Fibroblast of skin of right biceps (primary cell): ENCODE data around the gene GRID1.
A peak's percentile ranks its signal among the peaks of the same experiment; 100 is the strongest.

Experiments used
- DNase-seq: peaks from one replicate; pipeline ENCODE4 v3.0.0-alpha.2; 2013

Gene GRID1

DNA sequence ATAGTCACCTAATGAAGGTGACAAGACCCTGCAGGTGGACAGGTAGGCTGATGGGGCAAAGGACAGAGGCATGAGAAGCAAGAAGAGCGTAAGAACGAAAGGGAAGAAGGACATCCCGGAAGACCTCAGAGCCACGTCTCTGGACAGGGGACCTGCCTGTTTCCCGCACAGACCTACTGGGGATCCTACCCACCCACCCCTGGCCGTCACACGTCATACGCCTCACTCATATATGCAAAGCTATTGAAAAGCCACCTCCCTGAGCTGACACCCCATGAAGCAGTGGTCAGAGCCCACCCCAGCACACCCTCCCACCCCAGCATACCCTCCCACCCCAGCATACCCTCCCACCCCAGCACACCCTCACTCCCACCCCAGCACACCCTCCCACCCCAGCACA lies 140.6 kb downstream of the GRID1 start:
- no peak for DNase-seq

DNA sequence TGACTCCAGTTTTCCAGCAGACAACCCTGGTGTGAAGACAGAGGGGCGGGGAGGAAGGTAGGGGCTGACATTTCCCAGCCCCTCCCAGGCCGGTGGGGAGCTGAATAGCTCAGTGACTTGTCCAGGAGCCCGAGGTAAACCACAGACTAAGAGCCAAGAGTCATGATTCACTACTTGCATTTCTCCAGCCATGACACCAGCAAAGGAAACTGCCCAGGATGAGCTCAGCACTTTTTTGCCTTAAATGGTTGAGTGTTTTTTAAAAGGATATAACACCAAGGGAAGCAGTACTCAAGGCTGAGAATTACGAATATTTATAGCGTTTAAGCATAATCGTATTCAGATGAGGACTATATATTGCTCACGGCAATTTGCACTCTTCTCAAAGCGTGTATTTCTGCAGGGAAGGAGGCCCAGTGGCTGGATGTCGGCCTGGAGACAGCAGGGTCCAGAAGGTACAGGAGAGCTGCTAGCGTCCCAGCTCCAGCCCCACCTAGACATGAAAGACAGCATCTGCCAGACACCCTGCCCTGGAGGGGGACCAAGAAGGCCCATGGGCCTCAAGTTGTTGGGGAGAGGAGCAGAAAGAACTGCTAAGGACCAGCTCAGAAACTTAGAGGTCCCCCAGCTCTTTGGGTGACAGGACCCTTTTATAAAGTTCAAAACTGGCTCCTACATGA lies 141.4 kb downstream of the GRID1 start:
- DNase-seq, result peak; percentile 86

DNA sequence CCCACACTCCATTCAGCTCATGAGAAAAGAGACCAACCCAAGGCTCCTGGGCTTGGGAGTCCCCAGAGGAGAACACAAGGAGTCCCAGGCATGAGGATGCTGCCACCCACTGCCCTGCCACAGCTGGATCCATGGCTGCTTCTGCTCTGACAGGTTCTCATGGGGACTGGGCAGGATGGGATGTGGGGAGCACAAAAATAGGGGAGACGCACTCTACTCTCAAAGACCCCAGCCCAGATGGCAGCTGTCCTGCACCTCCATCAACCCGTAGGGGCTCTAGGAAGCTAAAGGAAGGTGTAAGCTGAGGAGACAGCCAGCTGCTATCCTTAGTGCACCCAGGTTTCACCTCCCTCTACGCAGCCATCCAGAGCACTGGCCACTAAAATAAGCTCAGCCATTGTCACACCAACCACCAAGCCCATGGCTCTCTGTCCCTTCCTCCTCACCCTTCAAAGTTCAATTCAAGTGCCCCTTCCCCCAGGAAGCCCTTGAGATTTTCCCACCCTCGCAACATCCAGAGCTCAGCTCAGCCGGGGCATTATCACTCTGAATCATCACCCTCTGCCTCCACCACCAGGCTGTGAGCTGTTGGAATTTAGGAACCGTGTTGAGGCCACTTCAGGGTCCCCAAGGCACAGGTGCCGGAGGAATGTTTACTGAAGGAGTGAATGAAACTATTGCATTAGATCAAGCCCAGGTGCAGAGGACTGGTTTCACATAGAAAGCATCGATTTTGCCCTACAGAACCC lies 142.1 kb downstream of the GRID1 start:
- DNase-seq, result peak; percentile 29

DNA sequence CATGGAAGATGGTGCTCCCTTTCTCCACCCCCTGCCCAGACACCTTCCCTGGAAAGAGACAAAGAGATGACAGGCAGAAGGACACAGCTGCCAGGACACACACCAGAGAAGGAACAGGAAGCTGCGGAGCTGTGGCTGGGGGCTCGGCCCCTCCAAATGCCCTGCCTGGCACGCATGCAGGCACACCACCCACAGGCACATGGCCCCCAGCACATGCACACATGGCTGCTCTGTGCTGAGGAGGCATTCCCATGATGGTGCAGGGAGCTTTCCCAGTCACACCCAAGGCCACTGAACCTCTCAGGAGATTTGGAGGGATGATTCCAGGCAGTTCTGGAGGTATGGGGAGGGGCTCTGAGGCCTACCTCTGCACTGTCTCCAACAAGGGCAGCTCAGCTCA lies 143.3 kb downstream of the GRID1 start:
- DNase-seq, result no peak

DNA sequence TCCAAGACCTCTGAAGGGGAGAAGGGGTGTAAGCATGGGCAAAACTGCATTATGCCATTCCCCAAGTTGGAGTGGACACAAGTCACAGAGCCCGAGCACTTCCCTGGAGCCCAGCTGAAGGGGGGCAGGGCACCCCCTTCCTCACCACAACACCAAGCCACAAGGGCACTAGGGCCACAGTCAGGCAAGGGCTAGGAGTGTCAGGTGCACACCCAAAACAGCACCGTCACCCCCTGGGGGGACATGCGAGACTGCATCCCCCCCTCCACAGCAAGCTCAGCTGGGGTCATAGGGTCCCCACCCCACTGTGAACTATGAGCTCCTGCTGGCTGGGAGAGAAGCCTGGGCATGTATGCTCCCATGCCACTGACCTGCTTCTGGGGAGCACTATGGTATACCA lies 143.9 kb downstream of the GRID1 start:
- no peak for DNase-seq

DNA sequence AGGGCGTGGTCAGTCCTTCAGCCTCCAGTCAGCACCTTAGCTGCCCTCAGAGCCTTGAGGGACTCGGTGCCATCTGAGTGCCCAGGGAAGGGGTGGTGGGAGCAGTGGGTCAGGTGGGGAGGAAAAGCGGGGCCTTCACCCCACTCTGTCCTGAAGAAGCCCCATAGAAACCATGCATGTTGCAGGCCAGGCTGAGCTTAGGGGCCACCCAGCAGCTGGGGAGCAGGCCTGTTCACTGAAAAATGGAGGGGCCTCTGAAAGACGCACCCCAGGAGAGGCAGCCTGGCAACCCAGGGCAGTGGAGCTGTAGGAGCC lies 144.3 kb downstream of the GRID1 start:
- no peak for DNase-seq

GRCh38 chr10:86221442-86222335 lies 144.9 kb downstream of the GRID1 start:
- no peak for DNase-seq

- no peak for DNase-seq
These were observed 146.0 kb downstream of the GRID1 start for GRCh38 chr10:86220626-86221025.

GRCh38 chr10:86219271-86219670 lies 147.3 kb downstream of the GRID1 start:
- no peak for DNase-seq

- no peak for DNase-seq
These were observed 147.8 kb downstream of the GRID1 start for GRCh38 chr10:86218842-86219241.

- no peak for DNase-seq
These were observed 148.4 kb downstream of the GRID1 start for GRCh38 chr10:86218160-86218559.

DNA sequence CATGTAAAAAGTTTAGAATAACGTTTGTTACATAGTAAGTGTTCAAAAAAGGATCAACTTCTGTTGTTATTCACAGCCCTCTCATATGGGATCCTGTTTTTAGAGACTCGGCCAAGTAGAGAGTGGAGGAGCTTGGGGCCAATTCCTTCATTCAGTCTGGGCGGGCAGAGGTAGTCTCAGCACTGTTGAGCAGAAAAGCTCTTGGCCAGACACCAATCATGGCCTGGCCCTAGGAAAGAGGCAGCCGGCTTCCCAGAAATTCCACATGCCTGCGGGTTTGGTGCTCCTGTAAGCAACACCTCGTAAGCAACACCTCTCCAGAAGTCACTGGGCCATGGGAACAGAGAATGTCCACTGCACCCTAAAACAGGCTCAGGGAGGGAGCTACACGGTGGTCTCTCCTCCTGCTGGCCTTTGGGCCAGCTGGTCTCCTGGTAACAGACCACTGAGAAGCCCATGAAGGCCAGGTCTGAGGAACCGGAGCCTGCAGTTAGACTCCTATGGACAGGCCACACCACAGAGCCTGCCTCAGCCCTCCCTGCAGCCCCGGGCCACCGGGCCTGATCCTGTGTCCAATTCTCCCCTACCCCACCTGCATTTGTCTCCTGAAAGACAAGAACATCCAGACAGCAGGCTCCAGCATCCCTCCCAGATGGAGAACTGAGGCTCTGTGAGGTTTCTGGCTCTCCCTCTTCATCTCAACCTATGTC lies 149.1 kb downstream of the GRID1 start:
- DNase-seq, result no peak

DNA sequence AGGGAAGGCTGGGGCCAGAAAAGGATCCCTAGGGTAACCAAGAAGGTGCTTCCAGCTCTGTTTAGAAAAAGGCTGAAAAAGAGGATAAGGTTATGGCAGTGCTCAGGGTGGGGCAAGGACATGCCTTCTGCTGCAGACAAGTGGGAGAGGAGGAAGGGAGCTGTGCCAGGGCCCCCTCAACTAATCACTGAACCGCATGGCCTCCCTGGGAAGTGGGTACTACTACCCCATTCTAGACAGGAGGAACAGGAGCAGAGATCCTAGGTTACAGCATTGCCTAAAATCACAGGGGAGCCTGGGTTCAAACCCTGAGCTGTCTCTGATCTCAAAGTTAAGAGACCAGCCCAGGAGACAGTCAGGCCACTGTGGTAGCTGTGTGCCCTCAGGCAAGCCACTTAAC lies 149.7 kb downstream of the GRID1 start:
- no peak for DNase-seq

GRCh38 chr10:86215712-86216111 lies 150.9 kb downstream of the GRID1 start:
- no peak for DNase-seq

- no peak for DNase-seq
These were observed 151.5 kb downstream of the GRID1 start for GRCh38 chr10:86215046-86215445.

- DNase-seq, result no peak
These were observed 153.4 kb downstream of the GRID1 start for GRCh38 chr10:86213148-86213547.

DNA sequence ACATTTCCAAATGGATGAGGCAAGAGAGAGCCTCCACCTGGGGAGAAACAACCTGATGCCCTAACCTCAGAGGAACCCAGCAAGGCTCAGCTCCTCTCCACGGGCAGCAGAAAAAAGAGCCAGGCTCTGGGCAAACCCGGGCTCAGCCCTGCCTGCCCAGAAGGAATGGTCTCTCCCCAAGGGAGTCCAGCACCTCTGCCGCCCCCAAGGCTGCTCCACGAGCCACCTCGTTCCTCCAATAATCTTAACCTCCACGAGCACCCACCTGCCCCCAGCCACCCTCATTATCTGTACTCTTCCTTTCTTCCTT lies 154.2 kb downstream of the GRID1 start:
- DNase-seq, result no peak

GRCh38 chr10:86211691-86212390 lies 154.8 kb downstream of the GRID1 start:
- DNase-seq, result no peak

- no peak for DNase-seq
These were observed 156.2 kb downstream of the GRID1 start for GRCh38 chr10:86210416-86210815.

DNA sequence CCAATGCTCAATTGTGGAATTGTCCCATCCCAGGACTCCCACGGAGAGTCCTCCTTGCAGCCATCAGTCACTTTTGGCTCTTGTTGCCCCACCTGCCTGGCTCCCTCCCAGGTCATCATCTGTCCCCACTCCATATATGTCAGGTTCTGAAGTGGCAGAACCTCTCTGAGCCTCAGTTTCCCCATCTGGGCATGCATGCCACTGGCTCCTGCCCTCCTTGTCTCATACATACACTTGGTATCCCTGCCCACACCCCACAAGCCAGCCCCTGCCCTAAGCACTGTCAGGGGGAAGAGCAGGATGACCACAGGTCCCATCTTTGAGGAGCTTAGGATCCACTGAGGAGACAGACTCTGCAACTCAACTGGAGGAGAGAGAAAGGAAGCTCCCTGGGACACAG lies 156.9 kb downstream of the GRID1 start:
- DNase-seq, result no peak

- DNase-seq, result no peak
These were observed 159.4 kb downstream of the GRID1 start for GRCh38 chr10:86207226-86207625.

DNA sequence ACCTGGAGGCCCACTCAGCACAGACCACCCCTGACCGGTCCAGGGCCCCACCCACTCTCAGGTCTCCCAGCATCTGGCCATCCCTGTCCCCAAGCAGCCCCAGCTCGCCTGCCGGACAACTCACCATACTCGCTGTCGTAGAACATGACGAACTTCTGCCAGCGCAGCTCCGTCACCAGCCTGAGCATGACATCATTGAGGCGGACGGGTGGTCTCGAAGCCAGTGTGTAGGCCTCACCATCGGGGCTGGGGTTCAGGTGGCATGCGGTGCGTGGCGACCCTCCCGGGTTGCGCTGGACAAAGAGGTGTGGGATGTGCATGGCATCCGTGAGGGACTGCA lies 160.4 kb downstream of the GRID1 start:
- no peak for DNase-seq
